H9 (cell line): ENCODE data around the gene ROCK2. TPM values are rescaled to one million over a fixed set of nuclear protein-coding genes. Genes with fewer than 3 reads are reported as not detected.

ENCODE experiments used
- DNase-seq: peaks from one replicate; pipeline ENCODE4 v3.0.0-alpha.2; 2017
- H2AFZ ChIP-seq: one replicate; pipeline ENCODE4 v1.6.1; 2013; ENCODE audit warnings: mild to moderate bottlenecking, low read length, control low read depth, moderate library complexity
- H2AK5ac ChIP-seq: 2 replicates; pipeline ENCODE4 v1.6.1; 2013; ENCODE audit warnings: low read length, control low read depth, mixed read lengths; ENCODE audit not compliant: insufficient read length
- H2BK120ac ChIP-seq: one replicate; pipeline ENCODE4 v1.6.1; 2013; ENCODE audit warnings: low read depth, mild to moderate bottlenecking, low read length, control low read depth, inconsistent platforms; ENCODE audit not compliant: poor library complexity, severe bottlenecking
- H2BK12ac ChIP-seq: 2 replicates; pipeline ENCODE4 v1.6.1; 2013; ENCODE audit warnings: low read length, control low read depth, mixed read lengths, low read depth; ENCODE audit not compliant: insufficient read length
- H2BK15ac ChIP-seq: 2 replicates; pipeline ENCODE4 v1.6.1; 2013; ENCODE audit warnings: low read depth, low read length, control low read depth
- H2BK20ac ChIP-seq: one replicate; pipeline ENCODE4 v1.6.1; 2013; ENCODE audit warnings: low read depth, mild to moderate bottlenecking, low read length, control low read depth, inconsistent platforms; ENCODE audit not compliant: poor library complexity, severe bottlenecking
- H2BK5ac ChIP-seq: 2 replicates; pipeline ENCODE4 v1.6.1; 2013; ENCODE audit warnings: low read length, control low read depth, mixed read lengths; ENCODE audit not compliant: insufficient read length
- H3K14ac ChIP-seq: 2 replicates; pipeline ENCODE4 v1.6.1; 2013; ENCODE audit warnings: low read length, control low read depth; ENCODE audit not compliant: insufficient read depth
- H3K18ac ChIP-seq: 2 replicates; pipeline ENCODE4 v1.6.1; 2013; ENCODE audit warnings: low read depth, mild to moderate bottlenecking, mixed read lengths, low read length, control low read depth; ENCODE audit not compliant: insufficient read length
- H3K23ac ChIP-seq: 2 replicates; pipeline ENCODE4 v1.6.1; 2013; ENCODE audit warnings: low read length, control low read depth, mixed read lengths, low read depth; ENCODE audit not compliant: insufficient read length
- H3K23me2 ChIP-seq: 2 replicates; pipeline ENCODE4 v1.6.1; 2013; ENCODE audit warnings: low read depth, mild to moderate bottlenecking, mixed read lengths, low read length, control low read depth; ENCODE audit not compliant: insufficient read length, poor library complexity, severe bottlenecking
- H3K27ac ChIP-seq: 2 replicates; pipeline ENCODE4 v1.5.1; 2013; ENCODE audit warnings: low read length, control low read depth, mixed read lengths, low read depth; ENCODE audit not compliant: insufficient read length
- H3K27me3 ChIP-seq: 2 replicates; pipeline ENCODE4 v1.6.1; 2013; ENCODE audit warnings: low read length, control low read depth, inconsistent platforms; ENCODE audit not compliant: insufficient read depth
- H3K4ac ChIP-seq: 2 replicates; pipeline ENCODE4 v1.6.1; 2013; ENCODE audit warnings: low read depth, mild to moderate bottlenecking, control low read depth, inconsistent platforms, low read length, moderate library complexity
- H3K4me1 ChIP-seq: 2 replicates; pipeline ENCODE4 v1.6.1; 2013; ENCODE audit warnings: low read length, control low read depth, inconsistent platforms; ENCODE audit not compliant: insufficient read depth
- H3K4me2 ChIP-seq: 2 replicates; pipeline ENCODE4 v1.6.1; 2013; ENCODE audit warnings: low read length, control low read depth, mixed read lengths; ENCODE audit not compliant: insufficient read length, insufficient read depth
- H3K56ac ChIP-seq: 2 replicates; pipeline ENCODE4 v1.6.1; 2013; ENCODE audit warnings: low read depth, mild to moderate bottlenecking, mixed read lengths, low read length, control low read depth; ENCODE audit not compliant: insufficient read length
- H3K79me1 ChIP-seq: 2 replicates; pipeline ENCODE4 v1.6.1; 2013; ENCODE audit warnings: low read depth, mild to moderate bottlenecking, moderate library complexity, low read length, control low read depth, inconsistent platforms; ENCODE audit not compliant: insufficient read depth, poor library complexity, severe bottlenecking
- H3K79me2 ChIP-seq: 2 replicates; pipeline ENCODE4 v1.6.1; 2013; ENCODE audit warnings: low read length, control low read depth, inconsistent platforms; ENCODE audit not compliant: insufficient read depth
- H3K9ac ChIP-seq: 2 replicates; pipeline ENCODE4 v1.6.1; 2013; ENCODE audit warnings: low read length, control low read depth, mixed read lengths; ENCODE audit not compliant: insufficient read length; ENCODE audit errors: extremely low read depth
- H3K9me3 ChIP-seq: one replicate; pipeline ENCODE4 v1.6.1; 2013; ENCODE audit warnings: low read depth, low read length, inconsistent platforms; ENCODE audit not compliant: control insufficient read depth
- H3T11ph ChIP-seq: one replicate; pipeline ENCODE4 v1.6.1; 2013; ENCODE audit warnings: mild to moderate bottlenecking, low read length, control low read depth, inconsistent platforms
- H4K20me1 ChIP-seq: one replicate; pipeline ENCODE4 v1.6.1; 2013; ENCODE audit not compliant: control insufficient read depth, insufficient read length, insufficient read depth
- H4K5ac ChIP-seq: 2 replicates; pipeline ENCODE4 v1.6.1; 2013; ENCODE audit warnings: low read depth, mild to moderate bottlenecking, mixed read lengths, low read length, control low read depth; ENCODE audit not compliant: insufficient read length
- H4K8ac ChIP-seq: replicated peaks from 2 replicates; pipeline ENCODE4 v1.6.1; 2013; ENCODE audit warnings: low read length, control low read depth, mixed read lengths, low read depth; ENCODE audit not compliant: insufficient read length
- H4K91ac ChIP-seq: 2 replicates; pipeline ENCODE4 v1.6.1; 2013; ENCODE audit warnings: low read depth, mild to moderate bottlenecking, moderate library complexity, mixed read lengths, low read length, control low read depth; ENCODE audit not compliant: insufficient read length
- H3K27ac Mint-ChIP-seq, 3 experiments: 2 replicates in 2 of 3; 3 replicates in 1 of 3; pipeline ENCODE4 v1.8.0; 2020 to 2021; ENCODE audit warnings: mixed read lengths in 3 of 3, mild to moderate bottlenecking in 1 of 3, moderate library complexity in 1 of 3
- H3K27me3 Mint-ChIP-seq: 2 replicates; pipeline ENCODE4 v1.8.0; 2021; ENCODE audit warnings: low read depth, mild to moderate bottlenecking, moderate library complexity, mixed read lengths
- H3K36me3 Mint-ChIP-seq, 3 experiments: 2 replicates in 2 of 3; 3 replicates in 1 of 3; pipeline ENCODE4 v1.8.0; 2020 to 2021; ENCODE audit warnings: low read depth in 3 of 3, mixed read lengths in 3 of 3; ENCODE audit not compliant: insufficient read depth in 1 of 3
- H3K4me1 Mint-ChIP-seq, 2 experiments: 2 replicates each; pipeline ENCODE4 v1.8.0; 2020; ENCODE audit warnings: mixed read lengths in 2 of 2
- H3K4me3 Mint-ChIP-seq, 2 experiments: 2 replicates in 1 of 2; 3 replicates in 1 of 2; pipeline ENCODE4 v1.8.0; 2020 to 2021; ENCODE audit warnings: mild to moderate bottlenecking in 2 of 2, mixed read lengths in 2 of 2, moderate library complexity in 1 of 2
- H3K9me3 Mint-ChIP-seq, 2 experiments: 2 replicates in 1 of 2; 3 replicates in 1 of 2; pipeline ENCODE4 v1.8.0; 2020; ENCODE audit warnings: mild to moderate bottlenecking in 2 of 2, mixed read lengths in 2 of 2, moderate library complexity in 1 of 2
- WGBS: extraction: QIAGEN DNeasy Blood & Tissue Kit; methylation state at CpG from one replicate; pipeline ENCODE4 v1.1.7; 2013; ENCODE audit warnings: missing lambda C conversion rate, low lambda C conversion rate, mixed read lengths; ENCODE audit not compliant: insufficient read length; ENCODE audit errors: extremely low coverage; 5-methylcytosine and 5-hydroxymethylcytosine counted together
- total RNA-seq: library from RNA; stranded (reverse); gene quantifications from 2 replicates; pipeline ENCODE4 v1.2.1, GENCODE V29; 2021
- TF ChIP-seq, protein P1 (sequence below): fragments of 200-600 bp; sonication (generic); conservative IDR thresholded peaks from 3 replicates; pipeline ENCODE4 v1.8.0; 2021; ENCODE audit warnings: antibody characterized with exemption, mild to moderate bottlenecking

ROCK2 gene
- total RNA-seq, 1 experiment from 2014 or later = 33.2 TPM

DNA sequence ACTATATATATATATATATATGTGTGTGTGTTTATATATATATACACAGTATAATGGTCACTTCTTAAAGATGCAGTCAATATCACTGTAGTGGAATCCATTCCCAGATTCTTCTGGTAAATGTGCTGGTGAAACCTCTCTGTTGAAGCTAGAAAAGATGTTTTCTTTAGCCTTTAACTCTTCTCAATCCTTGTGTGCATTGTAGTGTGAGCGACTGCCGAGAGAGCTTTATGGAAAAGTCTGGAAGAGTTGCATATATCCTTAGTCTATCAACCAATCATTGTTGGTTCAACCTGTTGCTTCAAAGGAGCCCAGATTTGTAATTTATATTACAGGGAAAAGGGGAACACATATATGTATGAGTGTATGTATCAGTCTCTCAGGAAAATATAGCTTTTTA lies 161.5 kb downstream of the ROCK2 start:
- Histone ChIP-seq H2BK20ac (no peak overlapping the region), H3K23ac (no peak overlapping the region), H3K27me3 (no peaks in the 10 kb centered on the region), H3K79me1 (no peaks in the 10 kb centered on the region), H4K5ac (no peak overlapping the region), H3K14ac (no peak overlapping the region), H2BK12ac (no peak overlapping the region), H2AFZ (no peak overlapping the region), H3K56ac (no peak overlapping the region), H3K9me3 (no peaks in the 10 kb centered on the region), H3K4ac (no peak overlapping the region), H4K20me1 (no peaks in the 10 kb centered on the region), H2BK5ac (no peak overlapping the region), H3K4me1 (no peaks in the 10 kb centered on the region), H2BK120ac (no peak overlapping the region), H3K4me2 (no peak overlapping the region), H3K9ac (no peak overlapping the region), H3K27ac (no peak overlapping the region), H3K79me2 (no peaks in the 10 kb centered on the region), H3T11ph (no peak overlapping the region), H4K8ac (no peak overlapping the region), H4K91ac (no peak overlapping the region), H3K18ac (no peak overlapping the region), H2AK5ac (no peak overlapping the region), H3K23me2 (no peaks in the 10 kb centered on the region), H2BK15ac (no peak overlapping the region)
- H3K27ac Mint-ChIP-seq = no peak overlapping the region
- no peaks in the 10 kb centered on the region for H3K27me3 Mint-ChIP-seq
- no peaks in the 10 kb centered on the region for H3K4me1 Mint-ChIP-seq
- no CpG with 5 or more reads among the region's 2 CpGs for WGBS
- no peak overlapping the region for H3K4me3 Mint-ChIP-seq
- no peak for DNase-seq
- H3K9me3 Mint-ChIP-seq = no peaks in the 10 kb centered on the region
- TF ChIP-seq, protein P1, sequence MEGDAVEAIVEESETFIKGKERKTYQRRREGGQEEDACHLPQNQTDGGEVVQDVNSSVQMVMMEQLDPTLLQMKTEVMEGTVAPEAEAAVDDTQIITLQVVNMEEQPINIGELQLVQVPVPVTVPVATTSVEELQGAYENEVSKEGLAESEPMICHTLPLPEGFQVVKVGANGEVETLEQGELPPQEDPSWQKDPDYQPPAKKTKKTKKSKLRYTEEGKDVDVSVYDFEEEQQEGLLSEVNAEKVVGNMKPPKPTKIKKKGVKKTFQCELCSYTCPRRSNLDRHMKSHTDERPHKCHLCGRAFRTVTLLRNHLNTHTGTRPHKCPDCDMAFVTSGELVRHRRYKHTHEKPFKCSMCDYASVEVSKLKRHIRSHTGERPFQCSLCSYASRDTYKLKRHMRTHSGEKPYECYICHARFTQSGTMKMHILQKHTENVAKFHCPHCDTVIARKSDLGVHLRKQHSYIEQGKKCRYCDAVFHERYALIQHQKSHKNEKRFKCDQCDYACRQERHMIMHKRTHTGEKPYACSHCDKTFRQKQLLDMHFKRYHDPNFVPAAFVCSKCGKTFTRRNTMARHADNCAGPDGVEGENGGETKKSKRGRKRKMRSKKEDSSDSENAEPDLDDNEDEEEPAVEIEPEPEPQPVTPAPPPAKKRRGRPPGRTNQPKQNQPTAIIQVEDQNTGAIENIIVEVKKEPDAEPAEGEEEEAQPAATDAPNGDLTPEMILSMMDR = no peak
- H3K36me3 Mint-ChIP-seq = peaks cover 0 to 4% (median 4%) of the 10 kb centered on the region in 3 experiments; a peak in 4 of 7 replicates
